Rectal smooth muscle tissue (tissue), 1 donor: ENCODE measurements around the gene CIB1.
A peak's percentile ranks its signal among the peaks of the same experiment; 100 is the strongest.

ENCODE experiments used
- H3K27ac ChIP-seq: one replicate; pipeline ENCODE4 v1.7.0; 2013; ENCODE audit warnings: low read depth, low read length, inconsistent platforms
- H3K27me3 ChIP-seq: one replicate; pipeline ENCODE4 v1.7.0; 2013; ENCODE audit warnings: low read length; ENCODE audit not compliant: control insufficient read depth, insufficient read depth
- H3K36me3 ChIP-seq: one replicate; pipeline ENCODE4 v1.7.0; 2013; ENCODE audit warnings: low read length; ENCODE audit not compliant: control insufficient read depth, insufficient read depth
- H3K4me1 ChIP-seq: one replicate; pipeline ENCODE4 v1.7.0; 2013; ENCODE audit warnings: low read length; ENCODE audit not compliant: control insufficient read depth, insufficient read depth
- H3K4me3 ChIP-seq: one replicate; pipeline ENCODE4 v1.7.0; 2013; ENCODE audit warnings: low read length
- H3K9ac ChIP-seq: one replicate; pipeline ENCODE4 v1.7.0; 2013; ENCODE audit warnings: low read length

The CIB1 gene

DNA sequence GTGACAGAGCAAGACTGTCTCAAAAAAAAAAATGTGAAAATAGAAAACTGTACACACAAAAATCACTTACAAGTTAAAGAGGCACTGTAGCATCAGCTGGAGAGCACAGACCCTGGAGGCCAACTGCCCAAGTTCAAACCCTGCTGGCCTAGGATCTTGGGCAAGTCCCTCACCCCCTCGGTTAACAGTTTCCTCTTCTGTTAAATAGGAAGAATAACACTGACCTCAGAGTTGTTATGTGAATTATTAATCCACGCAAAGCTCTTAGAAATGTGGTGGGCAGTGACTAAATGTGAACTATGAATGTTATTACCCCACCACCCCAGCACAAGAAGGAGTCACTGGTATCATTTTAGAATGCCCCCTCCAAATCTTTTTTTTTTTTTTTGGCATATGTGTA lies 11.2 kb downstream of the CIB1 start:
- Histone ChIP-seq H3K4me1 (peaks cover 12% of the 10 kb centered on the region), H3K27me3 (no peaks in the 10 kb centered on the region), H3K9ac (no peak overlapping the region), H3K4me3 (no peak overlapping the region), H3K27ac (no peak overlapping the region), H3K36me3 (peaks cover 48% of the 10 kb centered on the region)

DNA sequence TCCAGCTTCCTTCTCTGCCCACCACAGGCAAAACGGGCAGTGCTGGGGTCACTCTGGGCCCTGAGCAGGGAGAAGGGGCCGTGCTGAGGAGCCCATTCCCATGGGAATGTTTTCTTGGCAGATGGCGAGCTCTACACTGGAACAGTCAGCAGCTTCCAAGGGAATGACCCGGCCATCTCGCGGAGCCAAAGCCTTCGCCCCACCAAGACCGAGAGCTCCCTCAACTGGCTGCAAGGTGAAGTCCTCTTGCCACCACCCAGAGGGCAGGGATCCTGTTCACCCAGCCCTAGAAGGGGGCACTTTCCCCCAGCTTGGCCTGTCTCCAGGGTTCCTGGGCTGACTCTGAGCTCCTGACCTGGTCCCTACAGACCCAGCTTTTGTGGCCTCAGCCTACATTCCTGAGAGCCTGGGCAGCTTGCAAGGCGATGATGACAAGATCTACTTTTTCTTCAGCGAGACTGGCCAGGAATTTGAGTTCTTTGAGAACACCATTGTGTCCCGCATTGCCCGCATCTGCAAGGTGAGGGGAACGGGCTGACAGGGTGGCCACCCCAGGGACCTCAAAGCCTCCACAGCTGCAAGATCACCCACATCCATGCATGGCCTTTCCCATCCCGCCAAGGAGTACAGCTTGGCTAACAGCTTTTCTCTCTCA lies 12.4 kb downstream of the CIB1 start:
- Histone ChIP-seq H3K27ac (peak overlapping the region; percentile 78), H3K9ac (no peak overlapping the region), H3K4me3 (peak overlapping the region; percentile 18), H3K4me1 (peaks cover 12% of the 10 kb centered on the region), H3K36me3 (peaks cover 52% of the 10 kb centered on the region), H3K27me3 (no peaks in the 10 kb centered on the region)

DNA sequence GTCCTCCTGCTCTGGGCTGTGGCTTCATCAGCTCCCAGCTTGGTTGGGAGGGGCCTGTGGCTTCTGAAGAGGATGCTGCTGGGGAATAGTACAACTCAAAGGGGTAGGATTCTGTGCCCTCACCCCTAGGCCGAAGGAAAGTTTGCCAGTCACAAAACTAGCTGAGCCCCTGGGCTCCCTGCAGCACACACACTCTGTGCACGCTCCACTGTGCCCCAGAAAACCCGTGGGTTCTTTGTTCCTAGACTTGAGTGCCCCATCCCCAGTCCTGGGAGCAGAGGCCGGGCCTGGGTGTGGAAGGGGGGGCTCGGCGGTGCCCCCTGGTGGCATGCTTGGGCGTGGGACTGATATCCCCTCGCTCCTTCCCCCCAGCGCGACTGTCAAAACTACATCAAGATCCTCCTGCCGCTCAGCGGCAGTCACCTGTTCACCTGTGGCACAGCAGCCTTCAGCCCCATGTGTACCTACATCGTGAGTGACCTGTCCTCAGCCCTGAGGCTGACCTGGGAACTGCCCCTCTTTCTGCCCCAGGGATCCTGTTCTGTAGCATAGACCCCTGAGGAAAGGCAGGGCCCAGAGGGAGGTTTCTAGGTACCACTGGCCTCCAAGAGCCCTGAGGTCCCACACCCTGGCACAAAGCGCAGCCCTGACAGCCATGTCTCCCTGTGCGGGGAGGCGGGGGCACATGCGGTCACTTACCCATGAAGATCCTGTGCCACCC lies 14.2 kb downstream of the CIB1 start:
- H3K27ac ChIP-seq: peak overlapping the region; percentile 56
- H3K4me1 ChIP-seq: peaks cover 12% of the 10 kb centered on the region
- no peak overlapping the region for H3K4me3 ChIP-seq
- no peak overlapping the region for H3K9ac ChIP-seq
- no peaks in the 10 kb centered on the region for H3K27me3 ChIP-seq
- H3K36me3 ChIP-seq: peaks cover 40% of the 10 kb centered on the region

DNA sequence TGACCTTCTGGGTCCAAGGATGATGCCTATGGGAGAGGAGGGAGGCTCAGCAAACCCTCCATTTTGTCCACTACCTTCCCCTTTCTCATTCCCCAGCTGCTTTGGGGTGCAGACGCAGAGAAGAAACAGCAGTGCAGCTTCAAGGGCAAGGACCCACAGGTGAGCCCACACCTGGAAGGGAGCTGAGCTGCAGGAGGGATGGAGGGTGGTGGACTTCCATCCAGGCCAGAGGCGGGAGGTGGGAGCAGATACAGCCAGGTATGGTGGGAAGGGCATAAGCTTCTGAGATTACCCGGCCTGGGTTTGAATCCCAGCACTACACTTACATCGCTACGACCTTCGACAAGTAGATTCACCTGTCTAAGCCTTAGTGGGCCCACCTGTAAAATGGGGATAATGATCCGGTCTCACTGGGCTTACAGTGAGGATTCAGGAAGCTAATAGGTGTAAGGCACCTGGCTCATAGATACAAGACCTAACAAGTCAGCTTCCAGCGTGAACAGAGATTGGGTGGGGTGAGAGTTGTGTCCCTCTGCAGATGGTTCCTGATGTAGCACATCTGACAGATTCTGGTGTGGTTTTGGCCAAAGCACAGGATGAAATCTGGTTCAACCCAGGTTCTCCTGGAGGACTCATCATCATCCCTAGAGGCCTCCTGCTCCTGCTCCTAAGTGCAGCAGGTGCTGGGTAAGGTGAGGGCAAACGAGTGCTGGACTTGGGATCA lies 15.9 kb downstream of the CIB1 start:
- no peaks in the 10 kb centered on the region for H3K27me3 ChIP-seq
- H3K9ac ChIP-seq: no peak overlapping the region
- peaks cover 27% of the 10 kb centered on the region for H3K36me3 ChIP-seq
- no peak overlapping the region for H3K4me3 ChIP-seq
- no peak overlapping the region for H3K27ac ChIP-seq
- H3K4me1 ChIP-seq: peaks cover 12% of the 10 kb centered on the region

DNA sequence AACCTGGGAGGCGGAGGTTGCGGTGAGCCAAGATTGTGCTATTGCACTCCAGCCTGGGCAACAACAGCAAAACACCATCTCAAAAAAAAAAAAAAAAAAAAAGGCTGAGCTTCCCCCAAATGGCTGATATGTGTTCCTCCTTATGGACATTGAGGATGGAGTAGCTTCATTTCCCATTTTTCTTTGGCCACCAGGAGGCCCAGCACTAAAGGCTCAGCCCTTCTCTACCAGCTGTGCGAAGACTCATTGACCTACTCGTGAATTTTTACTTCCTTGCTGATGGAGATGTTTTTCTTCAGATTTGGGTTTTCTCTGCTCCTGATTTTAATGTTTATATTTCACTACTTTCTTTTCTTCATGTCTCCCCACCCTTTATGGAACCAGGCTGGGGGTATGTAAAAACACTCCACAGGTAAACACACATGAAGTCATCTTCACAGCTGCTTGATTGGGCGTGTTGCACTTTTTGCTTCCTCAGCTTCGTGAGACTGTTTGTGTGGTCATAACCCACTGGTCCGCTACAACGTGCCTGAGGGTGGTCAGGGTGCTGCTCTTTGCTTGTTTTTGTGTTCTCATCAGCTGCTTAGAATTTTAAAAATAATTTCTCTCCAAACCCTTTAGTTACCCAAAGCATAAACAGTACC lies 19.1 kb downstream of the CIB1 start:
- peaks cover 23% of the 10 kb centered on the region for H3K4me1 ChIP-seq
- peaks cover 24% of the 10 kb centered on the region for H3K36me3 ChIP-seq
- no peak overlapping the region for H3K27ac ChIP-seq
- H3K4me3 ChIP-seq: no peak overlapping the region
- H3K27me3 ChIP-seq: no peaks in the 10 kb centered on the region
- no peak overlapping the region for H3K9ac ChIP-seq

DNA sequence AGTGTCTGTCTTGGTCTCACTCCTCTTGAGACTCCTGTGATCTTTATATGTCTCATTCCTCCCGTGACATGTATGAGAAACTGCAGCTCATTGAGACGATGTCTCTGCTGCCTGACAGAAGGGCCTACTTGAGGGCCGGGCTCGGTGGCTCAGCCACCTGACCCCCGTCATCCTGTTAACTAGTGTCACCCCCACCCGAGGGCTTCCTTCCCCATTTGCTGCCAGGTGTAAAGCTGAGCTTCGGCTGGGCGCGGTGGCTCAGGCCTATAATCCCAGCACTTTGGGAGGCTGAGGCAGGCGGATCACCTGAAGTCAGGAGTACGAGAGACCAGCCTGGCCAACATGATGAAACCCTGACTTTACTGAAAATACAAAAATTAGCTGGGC lies 19.9 kb downstream of the CIB1 start:
- H3K4me3 ChIP-seq: no peak overlapping the region
- H3K36me3 ChIP-seq: peaks cover 24% of the 10 kb centered on the region
- no peak overlapping the region for H3K9ac ChIP-seq
- peaks cover 19% of the 10 kb centered on the region for H3K4me1 ChIP-seq
- H3K27me3 ChIP-seq: no peaks in the 10 kb centered on the region
- no peak overlapping the region for H3K27ac ChIP-seq

DNA sequence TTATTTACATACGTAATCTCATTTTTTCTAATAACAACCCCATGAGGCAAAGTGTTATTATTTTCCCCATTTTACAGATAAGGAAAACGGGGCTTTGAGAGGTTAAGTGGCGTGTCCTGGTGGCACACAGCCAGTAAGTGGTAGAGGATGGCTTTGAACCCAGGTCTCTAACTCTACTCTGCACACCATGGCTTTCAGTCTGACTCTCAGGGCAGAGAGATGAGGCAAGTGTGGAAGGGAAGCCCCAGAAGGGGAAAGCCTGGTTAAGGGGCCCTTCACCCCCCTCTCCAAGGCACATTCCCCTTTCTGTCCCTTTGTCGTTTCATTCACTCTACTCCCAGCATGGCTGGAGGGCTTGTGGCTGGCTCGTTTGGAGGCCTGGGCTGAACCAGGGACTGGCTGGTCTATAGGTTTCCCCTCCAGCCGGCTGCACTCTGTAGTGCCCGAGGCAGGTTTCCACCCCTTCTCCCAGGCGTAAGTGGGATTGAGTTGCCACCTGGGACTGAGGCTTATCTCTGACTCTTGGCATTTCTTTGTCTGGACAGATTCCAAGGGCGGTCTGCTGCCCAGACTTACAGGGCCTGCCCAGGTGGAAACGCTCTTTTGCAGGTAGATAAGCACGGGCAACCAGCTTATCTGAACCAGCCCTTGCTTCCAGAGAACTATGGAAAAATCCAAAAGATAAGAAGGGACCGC lies 20.5 kb downstream of the CIB1 start:
- no peak overlapping the region for H3K9ac ChIP-seq
- H3K4me1 ChIP-seq: peaks cover 19% of the 10 kb centered on the region
- no peak overlapping the region for H3K27ac ChIP-seq
- H3K36me3 ChIP-seq: peaks cover 24% of the 10 kb centered on the region
- no peak overlapping the region for H3K4me3 ChIP-seq
- no peaks in the 10 kb centered on the region for H3K27me3 ChIP-seq

DNA sequence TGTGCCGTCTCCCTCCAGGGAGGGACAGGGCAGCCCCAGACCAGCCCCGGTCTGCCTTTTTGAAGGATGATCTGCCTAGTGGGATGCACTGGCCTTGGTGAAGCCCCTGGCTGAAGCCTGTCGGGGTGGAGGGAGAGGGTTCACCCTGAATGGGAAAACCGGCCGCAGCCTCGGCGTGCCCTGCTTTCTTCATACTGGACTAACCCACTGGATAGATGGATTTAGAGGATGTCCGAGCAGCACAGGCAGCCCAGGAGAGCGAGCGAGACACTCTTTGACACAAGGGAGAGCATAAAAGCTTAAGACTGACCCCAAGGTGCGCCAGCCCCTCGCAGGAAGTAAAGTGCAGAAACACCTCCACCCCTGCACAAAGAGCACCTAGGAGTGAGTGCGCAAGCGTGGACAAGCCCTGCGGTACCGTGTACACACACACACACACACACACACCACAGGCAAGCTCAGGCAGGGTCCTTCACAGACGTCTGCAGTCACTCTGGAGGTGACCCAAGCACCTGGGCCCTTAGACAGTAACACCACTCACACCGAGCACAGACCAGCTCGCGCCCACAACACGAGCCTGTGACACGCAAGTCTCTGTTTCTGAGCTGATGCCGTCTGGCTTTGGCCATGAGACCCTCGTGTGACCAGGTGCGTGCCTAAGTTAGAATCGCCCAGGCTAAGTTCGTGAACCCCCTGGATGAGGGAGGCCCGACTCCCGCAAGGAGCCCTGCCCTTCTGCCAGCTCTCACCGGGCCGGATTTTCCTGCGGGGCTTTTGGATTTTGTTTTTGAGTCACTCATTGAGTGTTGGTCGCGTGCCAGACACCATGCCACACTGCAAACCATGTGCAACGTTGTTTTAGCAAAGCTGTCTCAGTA lies 21.3 kb downstream of the CIB1 start:
- Histone ChIP-seq H3K4me1 (peaks cover 19% of the 10 kb centered on the region), H3K27me3 (no peaks in the 10 kb centered on the region), H3K4me3 (peak overlapping the region; percentile 8), H3K36me3 (peaks cover 16% of the 10 kb centered on the region), H3K27ac (peak overlapping the region; percentile 13), H3K9ac (peak overlapping the region; percentile 21)

DNA sequence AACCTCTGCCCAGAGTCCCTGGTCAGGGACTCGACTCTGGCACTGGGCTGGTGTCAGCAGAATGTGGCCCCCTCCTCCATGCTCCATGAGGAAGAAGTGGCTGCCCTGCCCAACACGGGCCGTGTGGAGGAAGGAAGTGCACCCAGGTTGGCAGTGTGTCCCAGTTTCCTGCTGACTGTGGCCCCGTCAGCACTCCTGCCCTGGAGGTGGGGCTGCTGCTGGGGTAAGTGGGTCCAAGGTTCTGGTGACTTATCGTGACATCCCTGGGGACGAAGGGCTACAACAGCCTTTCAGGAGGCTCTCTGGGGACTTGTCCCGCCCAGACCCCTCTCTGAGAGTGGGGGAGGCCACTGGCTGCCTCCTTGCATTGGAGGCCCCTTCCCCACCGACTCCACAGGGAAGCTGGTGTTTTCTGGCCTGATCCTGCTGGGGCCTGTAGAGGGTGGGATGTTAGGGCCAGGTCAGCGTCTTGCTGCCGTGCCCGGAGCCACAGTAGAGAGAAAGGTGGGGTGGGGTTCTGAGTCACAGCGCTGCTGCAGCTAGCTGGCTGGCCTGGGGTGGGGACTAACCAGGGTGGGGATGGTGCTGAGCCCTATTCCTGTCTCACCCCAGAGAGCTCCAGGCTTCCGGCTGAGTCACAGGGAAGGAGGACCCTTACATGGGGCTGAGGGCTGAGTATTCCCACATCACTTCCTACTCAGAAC lies 22.1 kb downstream of the CIB1 start:
- Histone ChIP-seq H3K36me3 (peaks cover 12% of the 10 kb centered on the region), H3K9ac (peak overlapping the region; percentile 21), H3K4me1 (peaks cover 19% of the 10 kb centered on the region), H3K27me3 (no peaks in the 10 kb centered on the region), H3K27ac (peak overlapping the region; percentile 16), H3K4me3 (peak overlapping the region; percentile 8)

DNA sequence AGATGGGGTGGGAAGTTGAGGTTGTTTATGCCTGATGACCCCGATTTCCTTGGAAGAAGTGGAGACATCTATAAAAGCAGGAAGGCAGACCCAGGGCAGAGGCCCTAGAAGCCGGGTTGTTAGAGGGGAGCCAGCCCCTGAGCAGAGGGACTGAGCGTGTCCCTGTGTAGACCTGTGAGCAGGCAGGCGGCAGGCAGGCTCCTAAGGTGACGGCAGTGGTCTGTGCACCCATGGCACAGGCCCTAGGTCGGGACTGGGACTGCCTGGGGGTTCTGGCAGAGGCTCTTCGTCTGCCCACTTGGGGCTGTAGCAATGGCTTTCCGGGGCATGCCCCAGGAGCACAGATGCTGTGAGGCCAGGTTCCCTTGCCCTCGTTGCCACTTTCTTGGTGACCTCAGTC lies 22.7 kb downstream of the CIB1 start:
- Histone ChIP-seq H3K9ac (no peak overlapping the region), H3K4me3 (no peak overlapping the region), H3K36me3 (peaks cover 18% of the 10 kb centered on the region), H3K4me1 (peaks cover 19% of the 10 kb centered on the region), H3K27ac (peak overlapping the region; percentile 16), H3K27me3 (no peaks in the 10 kb centered on the region)

DNA sequence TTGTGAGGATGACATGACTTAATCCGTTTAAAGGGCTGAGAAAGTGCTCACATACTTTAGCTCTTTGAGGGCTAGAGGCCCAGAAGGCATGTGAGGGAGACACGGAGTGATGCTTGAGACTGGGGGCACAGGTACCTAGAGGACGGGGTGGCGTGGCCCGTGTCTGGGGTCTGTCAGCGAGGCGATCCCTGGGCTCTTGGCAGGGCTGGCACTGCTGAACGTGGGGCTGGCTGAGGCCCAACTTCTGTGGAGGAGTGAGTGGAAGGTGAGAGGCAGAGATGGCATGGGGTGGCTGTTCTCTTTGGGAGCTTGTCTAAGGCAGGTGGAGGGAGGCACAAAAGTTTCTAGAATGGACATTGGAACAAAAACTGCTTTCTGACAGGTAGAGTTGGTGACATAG lies 23.1 kb downstream of the CIB1 start:
- no peak overlapping the region for H3K4me3 ChIP-seq
- H3K27me3 ChIP-seq: no peaks in the 10 kb centered on the region
- H3K9ac ChIP-seq: no peak overlapping the region
- H3K27ac ChIP-seq: no peak overlapping the region
- H3K4me1 ChIP-seq: peaks cover 19% of the 10 kb centered on the region
- peaks cover 21% of the 10 kb centered on the region for H3K36me3 ChIP-seq
